Activated naive CD8-positive, alpha-beta T cell treated with anti-CD3 and anti-CD28 coated beads, Interleukin-2, amount 50 U/mL, for 16 hours (primary cell): Measurements from ENCODE around the gene DNPH1.

Experiments used
- DNase-seq: peaks from one replicate; pipeline ENCODE4 v3.0.0-alpha.2; 2020; ENCODE audit warnings: low read depth, low spot score

Gene DNPH1

GRCh38 chr6:43246301-43247113, 17.2 kb upstream of the DNPH1 start:
- no peak for DNase-seq

DNA sequence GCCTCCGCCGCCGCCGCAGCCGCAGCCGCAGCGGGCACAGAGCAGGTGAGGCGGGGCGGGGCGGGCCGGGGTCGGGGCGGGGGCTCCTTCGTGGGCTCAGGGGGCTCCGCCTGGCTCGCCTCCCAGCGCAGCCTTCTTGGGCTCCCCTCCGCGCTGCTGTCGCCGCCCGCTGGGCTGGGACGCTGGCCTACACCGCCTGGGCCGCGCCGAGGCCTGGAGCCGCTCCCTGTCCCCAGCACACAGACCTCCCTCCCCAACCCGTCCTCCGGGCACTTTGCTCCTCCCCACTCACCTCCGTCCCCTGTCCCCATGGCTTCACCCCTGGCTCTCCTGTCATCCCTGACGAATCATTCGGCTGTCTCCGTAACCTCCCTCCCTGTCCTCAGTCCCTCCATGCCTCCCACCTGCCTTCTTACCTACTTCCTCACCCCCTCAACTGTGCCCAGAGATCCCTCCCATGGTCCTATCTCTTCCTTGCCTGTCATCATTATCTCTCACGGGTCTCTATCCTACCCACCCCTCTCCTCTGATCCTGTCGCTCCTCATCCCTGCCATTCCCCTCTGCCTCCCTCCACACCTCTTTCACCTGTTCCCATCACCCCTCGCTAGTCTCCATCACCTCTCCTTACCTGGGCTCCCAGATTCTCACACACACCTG, 14.5 kb upstream of the DNPH1 start:
- no peak for DNase-seq

- DNase-seq, result no peak
Observed at GRCh38 chr6:43242908-43243663, 13.8 kb upstream of the DNPH1 start, which contains the start of gene TTBK1. Gene TTBK1, plus strand, starts transcription at chr6:43243481. Its CDS starts 3,180 bp downstream, at chr6:43246661.

GRCh38 chr6:43241446-43241845, 12.2 kb upstream of the DNPH1 start:
- no peak for DNase-seq

DNA sequence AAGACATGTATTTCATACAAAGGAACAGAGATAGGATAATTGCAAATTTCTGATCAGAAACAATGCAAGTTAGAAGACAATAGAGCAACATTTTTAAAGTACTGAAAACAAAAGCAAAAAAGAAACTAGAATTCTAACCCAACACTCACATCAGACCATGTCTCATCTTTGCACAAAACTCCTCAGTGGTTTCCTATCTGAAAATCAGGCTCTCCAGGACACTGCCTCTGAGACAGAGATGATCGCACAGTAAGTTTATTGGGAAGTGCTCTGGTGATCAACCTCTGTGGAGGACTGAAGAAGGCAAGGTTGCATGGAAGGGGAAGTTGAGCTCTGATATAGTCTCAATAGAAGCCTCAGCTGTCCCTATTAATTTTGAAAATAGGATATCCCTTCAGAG, 11.7 kb upstream of the DNPH1 start:
- DNase-seq, result no peak

DNA sequence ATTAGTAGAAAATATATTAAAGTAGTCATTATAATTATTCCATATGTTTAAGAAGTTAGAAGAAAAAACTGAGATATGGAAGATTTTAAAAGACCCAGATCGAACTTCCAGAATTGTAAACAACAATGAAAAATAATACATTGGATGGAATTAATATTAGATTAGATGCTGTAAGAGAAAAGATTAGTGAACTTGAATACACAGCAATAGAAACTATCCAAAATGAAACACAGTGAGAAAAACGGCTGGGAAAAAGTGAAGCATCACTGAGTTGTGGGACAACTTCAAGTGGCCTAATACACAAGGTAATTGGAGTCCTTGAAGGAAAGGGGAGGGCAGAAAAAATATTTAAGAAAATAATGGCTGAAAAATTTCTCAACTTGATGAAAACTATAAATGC, 9.8 kb upstream of the DNPH1 start:
- DNase-seq, result no peak

GRCh38 chr6:43235841-43236240, 6.6 kb upstream of the DNPH1 start:
- DNase-seq, result no peak

DNA sequence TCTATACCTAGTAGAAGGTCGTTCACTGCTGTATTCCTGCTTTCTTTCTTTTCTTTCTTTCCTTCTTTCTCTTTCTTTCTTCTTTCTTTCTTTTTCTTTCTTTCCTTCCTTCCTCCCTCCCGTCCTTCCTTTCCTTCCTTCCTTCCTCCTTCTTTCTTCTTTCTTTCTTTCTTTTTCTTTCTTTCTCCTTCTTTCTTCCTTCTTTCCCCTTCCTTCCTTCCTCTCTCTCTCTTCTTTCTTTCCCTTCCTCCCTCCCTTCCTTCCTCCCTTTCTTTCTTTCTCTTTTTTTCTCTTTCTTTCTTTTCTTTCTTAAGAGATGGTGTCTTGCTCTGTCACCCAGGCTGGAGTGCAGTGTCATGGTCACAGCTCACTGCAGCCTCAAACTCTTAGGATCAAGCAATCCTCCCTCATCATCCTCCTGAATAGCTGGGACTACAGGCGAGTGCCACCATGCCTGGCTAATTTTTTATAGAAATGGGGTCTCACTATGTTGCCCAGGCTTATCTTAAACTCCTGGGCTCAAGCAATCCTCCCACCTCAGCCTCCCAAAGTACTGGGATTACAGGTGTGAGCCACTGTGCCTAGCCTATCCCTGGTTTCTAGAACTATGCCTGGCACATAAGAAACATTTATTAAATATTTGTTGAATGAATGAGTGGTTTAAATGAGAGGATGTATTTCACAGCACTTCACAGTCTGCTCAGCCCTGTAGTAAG, 2.6 kb upstream of the DNPH1 start:
- no peak for DNase-seq

GRCh38 chr6:43231053-43231452, 1.8 kb upstream of the DNPH1 start:
- no peak for DNase-seq

GRCh38 chr6:43229803-43230620, 731 bp upstream of the DNPH1 start:
- no peak for DNase-seq

DNA sequence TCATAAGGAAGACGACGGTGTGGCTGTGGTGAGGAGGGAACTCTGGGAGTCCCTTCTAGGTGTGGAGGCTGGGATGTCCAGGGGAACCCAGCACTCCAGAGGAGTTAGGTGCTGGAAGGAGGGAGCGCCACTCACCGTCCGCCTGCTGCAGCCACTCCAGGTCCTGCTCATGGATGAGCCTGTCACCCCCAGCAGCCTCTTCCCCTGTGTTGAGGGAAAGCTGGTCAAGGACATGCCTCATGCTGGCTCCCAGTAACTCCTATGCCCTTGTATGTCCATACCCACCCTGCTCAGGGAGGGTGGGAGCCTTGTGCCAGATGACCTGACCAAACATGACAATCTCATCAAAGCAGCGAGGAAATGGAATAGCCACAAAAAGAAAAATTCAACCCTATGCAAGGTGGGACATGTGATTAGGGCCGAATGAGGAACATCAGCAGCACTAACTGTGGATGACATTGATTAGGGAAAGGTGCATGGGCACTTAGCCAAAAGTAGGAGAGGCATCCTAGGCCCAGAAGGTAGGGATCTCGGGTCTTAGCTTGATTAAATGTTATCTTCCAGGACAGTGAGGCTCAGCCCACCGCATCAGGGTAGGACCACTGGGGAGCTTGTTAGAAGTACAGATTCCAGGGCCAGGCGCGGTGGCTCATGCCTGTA, 3.0 kb downstream of the DNPH1 start:
- DNase-seq, result no peak

GRCh38 chr6:43223175-43223574, 6.1 kb downstream of the DNPH1 start:
- no peak for DNase-seq

- no peak for DNase-seq
Observed at GRCh38 chr6:43222418-43223059, 6.7 kb downstream of the DNPH1 start.

DNA sequence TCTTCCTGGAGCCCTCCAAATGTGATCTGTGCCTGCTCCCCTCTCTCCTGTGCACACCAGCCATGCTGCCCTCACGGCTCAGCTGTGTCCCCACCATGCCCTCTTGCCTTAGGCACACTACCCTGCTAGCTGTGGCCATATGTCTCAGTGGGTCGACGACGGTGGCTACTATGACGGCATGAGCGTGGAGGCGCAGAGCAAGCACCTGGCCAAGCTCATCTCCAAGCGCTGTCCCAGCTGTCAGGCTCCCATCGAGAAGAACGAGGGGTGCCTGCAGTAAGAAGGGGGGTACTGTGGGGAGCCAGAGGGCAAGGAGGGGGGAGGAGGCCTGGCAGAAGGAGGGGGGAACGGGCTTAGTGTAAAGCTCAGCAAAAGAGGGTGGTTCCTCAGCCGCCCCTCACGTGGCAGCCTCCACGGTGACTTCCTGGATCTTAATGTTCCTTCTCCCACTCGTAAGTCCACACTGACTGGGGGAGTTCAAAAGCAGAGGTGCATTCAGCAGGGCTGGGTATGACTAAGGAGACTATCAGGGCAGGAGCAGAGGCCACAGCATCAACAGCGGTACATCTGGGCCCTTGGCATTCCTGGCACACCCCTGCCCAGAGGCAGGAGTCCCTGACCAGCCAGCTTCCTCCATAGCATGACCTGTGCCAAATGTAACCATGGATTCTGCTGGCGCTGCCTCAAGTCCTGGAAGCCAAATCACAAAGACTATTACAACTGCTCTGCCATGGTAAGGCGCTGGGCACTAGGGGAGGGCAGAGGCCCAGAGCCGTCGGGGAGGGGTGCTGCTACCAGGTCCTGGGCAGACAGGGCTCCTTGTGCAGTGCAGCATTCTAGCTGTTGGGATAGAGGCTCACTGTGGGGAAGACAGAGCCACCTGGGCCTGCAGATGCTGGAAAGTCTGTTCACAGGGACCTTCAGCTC, 8.0 kb downstream of the DNPH1 start:
- no peak for DNase-seq

- DNase-seq, result no peak
Observed at GRCh38 chr6:43220439-43220951, 8.8 kb downstream of the DNPH1 start.

- no peak for DNase-seq
Observed at GRCh38 chr6:43219814-43220213, 9.5 kb downstream of the DNPH1 start.

GRCh38 chr6:43219119-43219518, 10.2 kb downstream of the DNPH1 start:
- DNase-seq, result no peak

GRCh38 chr6:43217351-43217750, 11.9 kb downstream of the DNPH1 start:
- DNase-seq, result no peak

DNA sequence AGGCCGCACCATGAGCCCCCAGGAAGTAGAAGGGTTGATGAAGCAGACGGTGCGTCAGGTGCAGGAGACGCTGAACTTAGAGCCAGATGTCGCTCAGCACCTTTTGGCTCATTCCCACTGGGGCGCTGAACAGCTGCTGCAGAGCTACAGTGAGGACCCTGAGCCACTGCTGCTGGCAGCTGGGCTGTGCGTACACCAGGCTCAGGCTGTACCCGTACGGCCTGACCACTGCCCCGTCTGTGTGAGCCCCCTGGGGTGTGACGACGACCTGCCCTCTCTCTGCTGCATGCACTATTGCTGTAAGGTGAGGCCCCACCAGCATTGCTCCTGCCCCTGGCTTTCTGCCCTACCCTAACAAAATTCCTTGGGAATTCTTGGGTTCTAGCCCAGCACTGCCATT, 13.1 kb downstream of the DNPH1 start:
- DNase-seq, result no peak
